ENCODE measurements around the gene NTM.
A peak's percentile ranks its signal among the peaks of the same experiment; 100 is the strongest.

NTM gene

GRCh38 chr11:131504199-131504949, 134.0 kb downstream of the NTM start:
- DNase-seq = peak; percentile 57

GRCh38 chr11:131506348-131506747, 135.9 kb downstream of the NTM start:
- no peak for DNase-seq

GRCh38 chr11:131510662-131511061, 140.2 kb downstream of the NTM start:
- DNase-seq = no peak

GRCh38 chr11:131511794-131512193, 141.4 kb downstream of the NTM start:
- peak; percentile 12 for DNase-seq

GRCh38 chr11:131512228-131512627, 141.8 kb downstream of the NTM start:
- no peak for DNase-seq

- DNase-seq = no peak
Observed at GRCh38 chr11:131514062-131514461, 143.6 kb downstream of the NTM start.

- peak; percentile 18 for DNase-seq
Observed at GRCh38 chr11:131518305-131518838, 148.0 kb downstream of the NTM start.

- peak; percentile 13 for DNase-seq
Observed at GRCh38 chr11:131522851-131523250, 152.4 kb downstream of the NTM start.

GRCh38 chr11:131530407-131530806, 160.0 kb downstream of the NTM start:
- DNase-seq = no peak

- DNase-seq = no peak
Observed at GRCh38 chr11:131533149-131533548, 162.7 kb downstream of the NTM start.

- DNase-seq = no peak
Observed at GRCh38 chr11:131533998-131534397, 163.6 kb downstream of the NTM start.

- DNase-seq = no peak
Observed at GRCh38 chr11:131534611-131535010, 164.2 kb downstream of the NTM start.

- DNase-seq = no peak
Observed at GRCh38 chr11:131536159-131536558, 165.7 kb downstream of the NTM start.

GRCh38 chr11:131537196-131537595, 166.8 kb downstream of the NTM start:
- no peak for DNase-seq

GRCh38 chr11:131537748-131538147, 167.3 kb downstream of the NTM start:
- DNase-seq = no peak

GRCh38 chr11:131538322-131538721, 167.9 kb downstream of the NTM start:
- no peak for DNase-seq

- no peak for DNase-seq
Observed at GRCh38 chr11:131540676-131541075, 170.3 kb downstream of the NTM start.

- no peak for DNase-seq
Observed at GRCh38 chr11:131543389-131544025, 173.1 kb downstream of the NTM start.

- no peak for DNase-seq
Observed at GRCh38 chr11:131544591-131544990, 174.2 kb downstream of the NTM start.

GRCh38 chr11:131546218-131546895, 175.9 kb downstream of the NTM start:
- DNase-seq = no peak

- DNase-seq = no peak
Observed at GRCh38 chr11:131549099-131549498, 178.7 kb downstream of the NTM start.

- DNase-seq = no peak
Observed at GRCh38 chr11:131549770-131550169, 179.4 kb downstream of the NTM start.

GRCh38 chr11:131560287-131560686, 189.9 kb downstream of the NTM start:
- no peak for DNase-seq
